NCI-H187 (cell line): ENCODE measurements around the gene TTC19.

Experiments
- DNase-seq, 2 experiments: peaks; one replicate each; lab custom pipeline; 2025; lab: John Stamatoyannopoulos, UW

Gene TTC19, protein sequence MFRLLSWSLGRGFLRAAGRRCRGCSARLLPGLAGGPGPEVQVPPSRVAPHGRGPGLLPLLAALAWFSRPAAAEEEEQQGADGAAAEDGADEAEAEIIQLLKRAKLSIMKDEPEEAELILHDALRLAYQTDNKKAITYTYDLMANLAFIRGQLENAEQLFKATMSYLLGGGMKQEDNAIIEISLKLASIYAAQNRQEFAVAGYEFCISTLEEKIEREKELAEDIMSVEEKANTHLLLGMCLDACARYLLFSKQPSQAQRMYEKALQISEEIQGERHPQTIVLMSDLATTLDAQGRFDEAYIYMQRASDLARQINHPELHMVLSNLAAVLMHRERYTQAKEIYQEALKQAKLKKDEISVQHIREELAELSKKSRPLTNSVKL

GRCh38 chr17:15999141-15999973 lies at the start of gene TTC19, which contains the start of gene ZSWIM7:
TSS of gene TTC19 (plus strand) at chr17:15999824. CDS start at chr17:15999849, 25 bp downstream.
TSS of gene ZSWIM7 (minus strand) at chr17:15999704. CDS start at chr17:15999594, 110 bp downstream.
- DNase-seq, result peak; percentile 31 to 85

- no peak for DNase-seq
These were observed 48.1 kb upstream of the TTC19 start for GRCh38 chr17:15951368-15952047.

GRCh38 chr17:15952048-15952532 lies 47.5 kb upstream of the TTC19 start:
- no peak for DNase-seq

DNA sequence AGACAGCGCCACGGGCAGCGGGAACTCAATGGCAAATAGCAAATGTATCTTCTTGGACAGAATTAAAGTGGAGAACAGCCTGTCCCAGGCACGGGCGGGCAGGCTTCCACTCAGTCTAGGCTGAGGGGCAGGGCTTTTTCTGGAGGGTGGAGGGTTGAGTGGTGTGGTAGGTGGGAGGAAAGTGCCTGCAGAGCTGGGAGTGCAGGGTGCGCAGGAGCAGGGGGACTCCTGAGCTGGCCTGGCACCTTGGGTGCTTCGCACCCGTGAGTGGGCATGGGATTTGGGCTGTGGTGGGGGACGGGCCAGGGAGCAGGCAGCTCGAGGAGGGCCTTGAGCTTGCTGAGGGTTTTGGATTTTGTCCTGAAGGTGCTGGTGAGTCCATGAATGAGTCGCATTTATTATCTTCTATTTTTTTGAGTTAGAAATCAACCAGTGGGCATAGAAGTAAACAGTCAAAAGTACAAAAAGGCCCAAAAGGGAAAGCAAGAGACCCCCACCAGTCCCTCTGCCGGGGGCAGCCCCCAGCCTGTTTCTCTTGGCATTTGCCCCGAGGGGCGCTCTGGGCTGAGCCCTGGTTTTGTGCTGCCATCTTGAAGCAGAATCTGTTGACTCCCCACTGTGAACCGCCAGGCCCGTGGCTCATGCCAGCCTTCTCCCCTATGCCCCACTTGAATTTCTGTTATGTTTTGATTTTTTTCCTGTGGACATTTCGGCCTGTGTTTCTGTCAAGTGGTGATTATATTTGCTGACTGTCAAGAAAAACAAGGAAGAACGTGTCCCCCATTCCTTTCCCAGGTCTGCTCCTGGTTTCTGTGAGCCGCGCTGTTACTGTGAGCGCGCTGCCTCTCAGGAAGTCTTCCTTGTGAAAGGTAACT lies 46.5 kb upstream of the TTC19 start:
- no peak for DNase-seq

DNA sequence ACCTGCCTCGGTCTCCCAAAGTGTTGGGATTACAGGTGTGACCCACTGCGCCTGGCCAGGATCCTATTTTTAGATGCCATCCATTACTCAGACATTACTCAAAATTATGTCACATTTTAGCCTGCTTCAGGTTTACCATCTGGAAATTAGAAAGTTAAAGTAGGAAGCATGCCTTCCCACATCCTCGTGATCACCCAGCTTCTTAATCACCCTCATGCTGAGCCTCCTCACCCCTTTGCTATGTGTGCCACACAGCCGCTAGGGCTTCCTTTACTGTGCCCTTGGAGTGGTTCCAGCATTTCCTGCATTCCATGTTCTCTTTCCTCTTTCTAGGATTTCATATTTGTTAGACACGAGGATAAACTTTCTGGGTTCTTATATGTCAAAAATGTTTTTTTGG lies 45.4 kb upstream of the TTC19 start:
- no peak for DNase-seq

GRCh38 chr17:15955793-15956541 lies 43.7 kb upstream of the TTC19 start:
- no peak for DNase-seq

DNA sequence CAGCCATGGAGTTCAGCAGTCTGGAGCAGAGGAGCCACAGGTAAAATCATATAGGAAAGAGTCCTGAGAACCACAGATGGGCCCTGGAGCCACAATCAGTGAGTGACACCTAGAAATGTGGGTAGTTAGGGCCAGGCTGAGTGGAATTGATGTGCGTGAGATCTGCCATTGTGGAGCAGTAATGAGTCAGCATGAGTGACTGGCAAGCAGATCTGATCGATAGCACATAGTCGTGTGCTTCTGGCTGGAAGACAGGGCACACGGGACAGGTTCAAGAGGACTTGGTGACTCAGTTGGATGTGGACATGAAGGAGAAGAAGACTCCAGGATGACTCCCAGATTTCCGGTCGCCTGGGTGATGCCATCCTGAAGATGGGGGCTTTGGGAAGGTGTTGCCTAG lies 42.4 kb upstream of the TTC19 start:
- DNase-seq, result no peak

DNA sequence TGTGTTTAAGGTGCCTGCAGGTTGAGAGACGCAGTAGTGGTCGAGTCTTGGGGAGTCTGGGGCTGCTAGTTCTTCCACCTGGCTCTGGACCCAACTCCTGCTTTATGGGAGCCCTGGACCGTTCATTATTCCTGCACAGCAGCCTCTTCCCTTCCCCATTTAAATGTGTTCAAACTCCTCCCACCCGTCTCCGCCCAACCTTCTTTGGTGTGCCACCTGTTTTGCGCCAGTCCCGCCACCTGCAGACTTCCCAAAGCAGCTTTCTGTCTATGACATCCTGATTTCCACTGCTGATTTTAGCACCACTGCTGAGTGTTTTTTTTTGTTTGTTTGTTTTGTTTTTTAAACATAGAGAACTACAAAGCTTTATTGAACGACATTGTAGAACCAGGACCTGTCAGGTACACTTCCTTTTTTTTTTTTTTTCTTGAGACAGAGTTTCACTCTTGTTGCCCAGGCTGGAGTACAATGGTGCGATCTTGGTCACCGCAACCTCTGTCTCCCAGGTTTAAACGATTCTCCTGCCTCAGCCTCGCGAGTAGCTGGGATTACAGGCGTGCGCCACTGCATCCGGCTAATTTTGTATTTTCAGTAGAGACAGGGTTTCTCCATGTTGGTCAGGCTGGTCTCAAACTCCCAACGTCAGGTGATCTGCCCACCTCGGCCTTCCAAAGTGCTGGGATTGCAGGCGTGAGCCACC lies 41.9 kb upstream of the TTC19 start:
- no peak for DNase-seq

DNA sequence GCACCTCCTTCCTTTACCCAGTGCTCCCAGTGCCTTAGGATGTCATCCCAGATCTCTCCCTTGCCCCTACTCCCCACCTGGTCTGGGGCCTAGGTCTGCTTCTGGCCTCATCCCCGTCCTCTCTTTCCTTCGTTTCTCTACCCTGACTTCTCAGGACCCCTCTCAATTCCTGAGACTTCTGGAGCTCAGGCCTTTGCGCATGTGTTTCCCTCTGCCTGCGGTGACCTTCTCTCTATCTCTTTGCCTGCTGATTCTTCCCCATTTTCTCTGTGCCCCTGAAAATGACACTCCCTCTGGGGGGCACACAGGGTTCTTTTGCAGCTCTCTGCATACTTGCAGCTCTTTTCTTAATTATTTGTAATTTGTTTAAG lies 41.2 kb upstream of the TTC19 start:
- DNase-seq, result no peak

DNA sequence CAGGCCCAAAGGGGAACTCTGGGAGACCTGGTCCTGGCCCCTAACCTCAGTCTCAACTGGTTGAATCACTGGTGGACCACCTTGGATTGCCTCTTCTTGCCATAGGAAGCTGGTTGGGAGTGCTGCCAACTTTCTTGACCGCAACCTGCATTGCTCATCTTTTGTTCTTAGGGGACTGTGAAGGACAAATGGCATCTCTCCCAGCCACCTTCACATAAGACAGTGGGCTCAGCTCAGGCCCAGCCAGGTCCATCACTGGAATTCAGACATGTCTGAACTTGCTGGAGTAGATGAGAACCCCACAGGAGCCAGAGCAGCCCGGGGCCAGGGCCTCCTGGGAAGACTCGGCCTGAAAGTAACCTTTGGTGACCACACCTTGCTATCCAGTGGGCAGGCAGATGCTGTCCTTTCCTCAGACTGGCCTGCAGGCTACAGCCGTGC lies 35.9 kb upstream of the TTC19 start:
- DNase-seq, result no peak

DNA sequence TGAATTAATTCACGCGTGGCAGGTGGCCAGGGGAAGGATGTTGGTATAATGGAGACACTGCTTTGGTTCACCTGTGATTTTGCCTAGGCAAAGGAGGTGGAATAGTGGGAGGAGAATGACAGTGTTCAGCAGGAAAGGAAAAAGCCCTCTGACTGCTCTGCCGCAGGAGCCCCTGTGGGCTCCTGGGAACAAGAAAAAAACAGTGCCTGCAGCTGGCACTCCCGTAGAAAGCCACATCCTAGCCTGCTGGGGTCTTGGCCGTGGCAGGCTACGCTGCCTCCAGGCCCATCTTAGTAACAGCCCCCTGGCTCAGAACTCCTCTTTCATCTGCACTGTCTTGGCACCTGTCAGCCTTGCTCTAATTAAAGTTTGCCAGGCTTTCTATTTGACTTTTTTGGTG lies 34.1 kb upstream of the TTC19 start:
- no peak for DNase-seq

- DNase-seq, result peak; percentile 47 to 59
These were observed 33.3 kb upstream of the TTC19 start for GRCh38 chr17:15966183-15966878.

DNA sequence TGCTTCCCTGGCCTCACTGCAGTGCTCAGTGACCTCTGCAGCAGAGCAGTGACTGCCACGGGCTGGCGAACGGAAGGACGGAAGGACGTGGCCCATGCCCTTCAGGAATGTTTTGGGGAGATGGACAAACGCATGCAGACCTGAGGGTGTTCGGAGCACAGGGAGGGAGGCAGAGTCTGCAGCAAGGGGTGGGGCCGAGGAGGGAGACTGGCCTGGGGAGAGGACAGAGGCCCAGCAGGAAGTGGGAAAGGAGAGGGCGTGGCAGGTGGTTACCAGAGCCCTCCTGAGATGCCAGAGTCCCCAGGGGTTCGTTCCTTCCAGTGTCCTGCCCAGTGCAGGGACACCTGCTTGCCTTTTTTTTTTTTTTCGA lies 32.8 kb upstream of the TTC19 start:
- peak in 1 of 2 experiments; percentile 16 for DNase-seq

GRCh38 chr17:15967706-15968399 lies 31.8 kb upstream of the TTC19 start:
- DNase-seq, result no peak

- no peak for DNase-seq
These were observed 30.2 kb upstream of the TTC19 start for GRCh38 chr17:15969463-15969862.

- DNase-seq, result no peak
These were observed 29.1 kb upstream of the TTC19 start for GRCh38 chr17:15970500-15970899.

- DNase-seq, result no peak
These were observed 28.4 kb upstream of the TTC19 start for GRCh38 chr17:15971098-15971678.

DNA sequence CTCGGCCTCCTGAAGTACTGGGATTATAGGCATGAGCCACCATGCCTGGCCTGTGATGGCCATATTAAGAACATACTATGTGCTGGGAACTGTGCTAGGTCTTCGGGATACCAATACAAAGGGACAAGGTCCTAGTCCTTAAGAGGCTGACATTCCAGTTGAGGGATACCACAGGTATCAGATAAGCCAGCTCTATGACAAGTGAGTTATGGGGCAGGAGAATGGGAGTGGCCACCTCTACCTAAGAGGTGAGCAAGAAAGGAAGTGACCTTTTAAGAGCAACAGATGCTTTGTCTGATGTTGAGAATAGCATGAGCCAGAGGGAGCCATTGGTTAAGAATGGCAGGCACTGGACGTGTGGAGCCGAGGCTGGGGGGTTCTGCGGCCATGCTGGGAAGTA lies 27.7 kb upstream of the TTC19 start:
- no peak for DNase-seq
